ENCODE measurements around the gene CCDC142.

The CCDC142 gene

DNA sequence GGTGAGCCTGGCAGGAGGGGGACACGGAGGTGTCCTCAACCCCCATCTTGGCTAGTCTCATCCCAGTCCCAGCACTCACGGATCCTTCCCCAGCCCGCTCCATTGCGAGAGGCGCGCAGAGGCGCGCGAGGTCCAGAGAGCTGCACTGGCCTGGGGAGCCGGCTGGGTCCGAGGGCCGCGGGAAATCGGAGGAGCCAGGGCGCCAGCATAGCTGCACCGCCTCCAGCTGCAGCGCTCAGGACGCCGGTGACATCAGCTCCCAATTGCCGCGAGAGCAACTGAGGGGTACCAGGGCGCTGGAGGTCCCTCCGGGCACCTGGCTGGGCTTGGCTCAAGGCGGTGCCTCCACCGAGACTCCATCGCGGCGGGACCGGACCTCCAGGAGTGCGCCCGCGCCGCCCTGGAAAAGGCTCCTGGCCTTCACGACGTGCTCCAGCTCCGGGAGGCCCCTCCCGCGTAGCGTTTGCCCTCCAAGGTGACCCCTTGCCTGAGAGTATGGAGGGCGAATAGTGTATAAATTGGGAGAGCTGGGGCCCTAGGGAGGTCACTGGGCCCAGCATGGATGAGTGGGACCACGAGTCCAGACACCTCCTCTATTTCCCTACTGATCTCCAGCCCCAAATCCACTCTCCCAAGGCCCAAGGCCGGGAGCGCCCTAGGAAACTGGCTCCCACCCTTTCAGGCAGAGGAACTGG is 46.5 kb downstream of the CCDC142 start:
- peaks cover 0 to 5% of the 10 kb centered on the region in 2 donors for H3K27me3 ChIP-seq
- no peak overlapping the region for H3K4me3 ChIP-seq
- DNase-seq = no peak
- H3K27ac ChIP-seq = no peak overlapping the region
- intact Hi-C loops (cut with DNase I; ENCODE audit: low total_unique reads) = no loop called here
- peaks cover 0 to 13% (median 0%) of the 10 kb centered on the region in 3 donors for H3K36me3 ChIP-seq
- TF ChIP-seq, protein P1, sequence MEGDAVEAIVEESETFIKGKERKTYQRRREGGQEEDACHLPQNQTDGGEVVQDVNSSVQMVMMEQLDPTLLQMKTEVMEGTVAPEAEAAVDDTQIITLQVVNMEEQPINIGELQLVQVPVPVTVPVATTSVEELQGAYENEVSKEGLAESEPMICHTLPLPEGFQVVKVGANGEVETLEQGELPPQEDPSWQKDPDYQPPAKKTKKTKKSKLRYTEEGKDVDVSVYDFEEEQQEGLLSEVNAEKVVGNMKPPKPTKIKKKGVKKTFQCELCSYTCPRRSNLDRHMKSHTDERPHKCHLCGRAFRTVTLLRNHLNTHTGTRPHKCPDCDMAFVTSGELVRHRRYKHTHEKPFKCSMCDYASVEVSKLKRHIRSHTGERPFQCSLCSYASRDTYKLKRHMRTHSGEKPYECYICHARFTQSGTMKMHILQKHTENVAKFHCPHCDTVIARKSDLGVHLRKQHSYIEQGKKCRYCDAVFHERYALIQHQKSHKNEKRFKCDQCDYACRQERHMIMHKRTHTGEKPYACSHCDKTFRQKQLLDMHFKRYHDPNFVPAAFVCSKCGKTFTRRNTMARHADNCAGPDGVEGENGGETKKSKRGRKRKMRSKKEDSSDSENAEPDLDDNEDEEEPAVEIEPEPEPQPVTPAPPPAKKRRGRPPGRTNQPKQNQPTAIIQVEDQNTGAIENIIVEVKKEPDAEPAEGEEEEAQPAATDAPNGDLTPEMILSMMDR (IDR thresholded peaks at IDR 0.05) = no peak
- no peaks in the 10 kb centered on the region for H3K9me3 ChIP-seq
- H3K4me1 ChIP-seq = peaks cover 0 to 43% (median 17%) of the 10 kb centered on the region in 4 donors

DNA sequence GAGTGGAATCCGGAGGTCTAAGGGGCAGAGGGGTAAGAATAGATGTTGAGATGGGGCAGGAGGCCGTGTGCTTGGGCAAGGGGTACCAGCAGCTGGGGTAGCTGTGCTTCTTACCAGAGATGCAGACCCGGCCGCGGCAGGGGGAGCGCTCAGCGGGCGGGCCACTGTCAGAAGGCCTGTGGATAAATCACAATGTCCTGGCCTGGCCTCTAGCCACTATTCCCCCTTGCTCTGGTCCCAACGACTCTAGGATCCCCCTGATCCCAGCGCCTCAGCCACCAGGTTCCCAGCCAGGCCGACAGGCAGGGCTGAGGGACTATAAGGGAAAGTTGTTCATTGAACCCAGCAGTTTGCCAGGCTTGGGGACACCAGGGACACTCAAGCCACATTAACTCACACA is 52.3 kb downstream of the CCDC142 start:
- Histone ChIP-seq H3K4me3 (no peak overlapping the region), H3K36me3 (peaks cover 11 to 70% (median 45%) of the 10 kb centered on the region in 3 donors), H3K4me1 (no peaks in the 10 kb centered on the region), H3K9me3 (no peaks in the 10 kb centered on the region), H3K27ac (no peak overlapping the region), H3K27me3 (no peaks in the 10 kb centered on the region)
- TF ChIP-seq, protein P1 (IDR thresholded peaks at IDR 0.05) = no peak
- DNase-seq = no peak
- intact Hi-C loops (cut with DNase I; ENCODE audit: low total_unique reads) = no loop called here

DNA sequence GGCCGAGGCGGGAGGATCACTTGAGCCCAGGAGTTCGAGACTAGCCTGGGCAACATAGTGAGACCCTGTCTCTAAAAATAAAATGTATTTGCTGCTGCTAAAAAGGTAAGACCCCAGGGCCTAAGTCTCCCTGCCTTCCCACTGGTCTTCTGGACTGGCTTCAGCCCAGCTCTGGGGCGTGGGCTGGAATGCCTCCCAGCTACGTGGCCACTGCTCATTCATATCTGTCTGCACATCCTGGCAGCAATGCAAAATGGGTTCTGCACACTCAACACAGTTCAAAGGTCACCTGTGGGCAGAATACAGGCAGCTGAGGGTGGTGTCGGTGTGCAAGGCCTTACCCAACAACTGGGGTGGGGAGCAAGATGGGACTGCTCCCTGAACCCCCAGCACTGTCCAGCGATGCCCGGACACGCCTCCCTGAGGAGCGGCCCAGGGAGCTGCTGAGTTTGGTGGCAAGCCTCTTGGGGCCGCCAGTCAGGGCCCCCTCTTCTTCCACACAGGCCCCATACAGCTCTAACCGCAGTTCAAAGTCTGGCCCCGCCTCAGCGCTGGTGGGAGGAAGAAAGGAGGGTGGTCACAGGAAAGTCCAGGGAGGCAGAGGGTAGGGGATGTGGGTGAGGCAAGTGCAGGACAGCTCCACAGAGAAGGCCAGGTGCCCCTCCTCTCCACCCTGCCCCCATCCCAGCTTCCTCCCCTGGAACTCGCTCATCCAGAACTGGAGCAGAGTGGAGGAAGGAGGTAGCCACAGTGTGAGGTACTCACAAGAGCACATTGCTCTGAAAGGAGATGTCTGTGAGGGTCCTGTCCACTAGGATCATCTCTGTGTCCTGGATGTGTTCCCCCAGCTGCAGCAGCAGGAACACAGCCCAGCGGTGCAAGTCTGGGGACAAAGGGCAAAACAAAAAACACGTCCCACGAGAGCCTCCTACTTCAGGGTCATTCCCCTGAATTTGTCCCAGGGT is 53.0 kb downstream of the CCDC142 start:
- TF ChIP-seq, protein P1 (IDR thresholded peaks at IDR 0.05) = no peak
- H3K27me3 ChIP-seq = no peaks in the 10 kb centered on the region
- intact Hi-C loops (cut with DNase I; ENCODE audit: low total_unique reads) = no loop called here
- H3K4me1 ChIP-seq = no peaks in the 10 kb centered on the region
- no peak overlapping the region for H3K27ac ChIP-seq
- H3K36me3 ChIP-seq = peaks cover 11 to 76% (median 45%) of the 10 kb centered on the region in 3 donors
- no peaks in the 10 kb centered on the region for H3K9me3 ChIP-seq
- no peak for DNase-seq
- H3K4me3 ChIP-seq = no peak overlapping the region

DNA sequence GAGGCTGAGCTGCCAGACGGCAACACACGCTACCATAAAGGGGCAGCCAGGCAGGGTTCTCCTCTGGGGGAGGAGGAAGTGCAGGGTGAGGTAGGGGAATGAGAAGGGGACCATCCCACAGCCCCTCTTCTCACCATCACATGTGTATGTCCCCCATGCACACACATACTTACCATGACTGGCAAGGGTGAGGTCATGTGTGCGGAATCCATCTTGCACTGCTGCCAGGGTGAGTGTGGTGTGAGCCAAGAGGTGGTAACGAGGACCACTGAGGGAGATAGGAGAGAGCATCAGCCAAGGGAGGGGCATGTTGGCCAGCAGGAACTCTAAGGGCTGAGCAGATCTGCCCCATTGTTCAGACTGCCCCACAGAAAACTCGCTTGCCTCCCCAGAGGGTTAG is 54.1 kb downstream of the CCDC142 start:
- no peaks in the 10 kb centered on the region for H3K4me1 ChIP-seq
- TF ChIP-seq, protein P1 (IDR thresholded peaks at IDR 0.05) = no peak
- intact Hi-C loops (cut with DNase I; ENCODE audit: low total_unique reads) = no loop called here

DNA sequence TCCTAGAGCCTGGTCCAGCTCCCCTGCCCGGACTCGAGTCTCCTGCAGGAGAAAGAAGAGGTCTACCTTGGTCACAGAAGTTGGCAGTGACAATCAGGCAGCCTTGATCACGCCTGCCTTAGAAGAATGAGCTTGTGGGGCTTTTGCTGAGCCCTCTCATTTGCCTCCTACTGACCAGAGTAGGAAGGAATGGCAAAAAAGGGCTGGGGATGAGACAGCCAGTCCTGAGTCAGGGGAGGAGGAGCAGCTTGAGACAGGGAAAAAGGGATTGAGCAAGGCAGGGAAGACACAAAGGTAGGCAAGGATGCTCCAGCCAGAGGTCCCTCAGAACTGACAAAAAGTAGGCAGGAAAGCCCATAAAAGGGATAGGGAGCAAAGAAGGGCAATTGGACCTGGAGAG is 55.2 kb downstream of the CCDC142 start:
- Histone ChIP-seq H3K36me3 (peaks cover 11 to 75% (median 45%) of the 10 kb centered on the region in 3 donors), H3K9me3 (no peaks in the 10 kb centered on the region), H3K27ac (no peak overlapping the region), H3K4me1 (no peaks in the 10 kb centered on the region), H3K4me3 (no peak overlapping the region), H3K27me3 (no peaks in the 10 kb centered on the region)
- DNase-seq = no peak
- TF ChIP-seq, protein P1 (IDR thresholded peaks at IDR 0.05) = no peak
- intact Hi-C loops (cut with DNase I; ENCODE audit: low total_unique reads) = no loop called here

More for the DNA sequence above, 54.1 kb downstream of the CCDC142 start:
- Histone ChIP-seq H3K27ac (no peak overlapping the region), H3K9me3 (no peaks in the 10 kb centered on the region), H3K4me3 (no peak overlapping the region), H3K36me3 (peaks cover 11 to 76% (median 45%) of the 10 kb centered on the region in 3 donors), H3K27me3 (no peaks in the 10 kb centered on the region)
- no peak for DNase-seq

Measured in tibial artery (tissue), 4 donors.